ENCODE measurements around the gene BRD7.

DNA sequence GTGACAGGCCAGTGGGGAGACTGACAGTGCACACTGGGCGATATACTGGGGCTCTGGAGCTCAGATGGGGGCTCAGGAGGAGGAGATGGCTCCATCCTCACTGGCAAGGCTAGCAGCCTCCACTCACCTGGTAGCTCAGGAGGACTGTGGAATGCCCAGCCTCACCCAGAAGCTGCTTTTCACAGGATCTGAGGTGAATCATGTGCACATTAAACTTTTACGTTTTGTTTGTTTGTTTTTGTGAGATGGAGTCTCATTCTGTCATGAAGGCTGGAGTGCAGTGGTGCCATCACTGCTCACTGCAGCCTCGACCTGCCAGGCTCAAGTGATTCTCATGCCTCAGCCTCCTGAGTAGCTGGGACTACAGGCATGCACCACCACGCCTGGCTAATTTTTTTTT, 73.8 kb downstream of the BRD7 start:
- TF ChIP-seq, protein P1, sequence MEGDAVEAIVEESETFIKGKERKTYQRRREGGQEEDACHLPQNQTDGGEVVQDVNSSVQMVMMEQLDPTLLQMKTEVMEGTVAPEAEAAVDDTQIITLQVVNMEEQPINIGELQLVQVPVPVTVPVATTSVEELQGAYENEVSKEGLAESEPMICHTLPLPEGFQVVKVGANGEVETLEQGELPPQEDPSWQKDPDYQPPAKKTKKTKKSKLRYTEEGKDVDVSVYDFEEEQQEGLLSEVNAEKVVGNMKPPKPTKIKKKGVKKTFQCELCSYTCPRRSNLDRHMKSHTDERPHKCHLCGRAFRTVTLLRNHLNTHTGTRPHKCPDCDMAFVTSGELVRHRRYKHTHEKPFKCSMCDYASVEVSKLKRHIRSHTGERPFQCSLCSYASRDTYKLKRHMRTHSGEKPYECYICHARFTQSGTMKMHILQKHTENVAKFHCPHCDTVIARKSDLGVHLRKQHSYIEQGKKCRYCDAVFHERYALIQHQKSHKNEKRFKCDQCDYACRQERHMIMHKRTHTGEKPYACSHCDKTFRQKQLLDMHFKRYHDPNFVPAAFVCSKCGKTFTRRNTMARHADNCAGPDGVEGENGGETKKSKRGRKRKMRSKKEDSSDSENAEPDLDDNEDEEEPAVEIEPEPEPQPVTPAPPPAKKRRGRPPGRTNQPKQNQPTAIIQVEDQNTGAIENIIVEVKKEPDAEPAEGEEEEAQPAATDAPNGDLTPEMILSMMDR (IDR thresholded peaks at IDR 0.05): no peak
- no peak for TF ChIP-seq POLR2A (IDR thresholded peaks at IDR 0.05)
